HG03045 (cell line): Measurements from ENCODE around the gene SH2D5.
A peak's percentile ranks its signal among the peaks of the same experiment; 100 is the strongest.
"Not testable (repeated sequence)": the region's sequence is repeated elsewhere in the genome, so short reads cannot be mapped to it uniquely, and the experiment has no call there.

ENCODE experiments used
- ATAC-seq: cut with Tn5 transposase; IDR thresholded peaks from one replicate; pipeline ENCODE4 v1.9.1; 2021; ENCODE audit warnings: mild to moderate bottlenecking, moderate library complexity; ENCODE audit not compliant: unreplicated experiment

The SH2D5 gene

GRCh38 chr1:20696397-20697333, 35.8 kb downstream of the SH2D5 start:
- ATAC-seq = peak; percentile 62

- ATAC-seq = no peak
These were observed 37.0 kb downstream of the SH2D5 start for GRCh38 chr1:20695515-20695914.

DNA sequence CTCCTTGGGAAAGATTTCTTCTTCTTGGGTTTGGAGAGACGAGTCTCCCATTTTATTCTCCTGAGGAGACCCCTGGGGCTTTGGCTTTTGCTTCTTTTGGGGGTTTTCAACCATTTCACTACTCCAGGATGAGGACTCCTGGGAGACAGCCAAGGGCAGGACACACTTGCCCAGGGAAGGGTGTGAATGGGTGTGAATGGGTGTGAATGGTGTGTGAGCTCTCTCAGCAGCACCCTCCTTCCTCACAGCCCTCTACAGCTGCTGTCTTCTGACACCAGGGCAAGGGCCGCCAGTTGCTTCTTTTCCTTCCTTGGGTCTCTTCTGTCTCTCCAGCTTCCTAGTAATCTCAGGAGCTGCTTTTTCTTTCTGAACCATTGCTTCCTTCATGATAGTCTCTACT, 38.9 kb downstream of the SH2D5 start:
- ATAC-seq = no peak

GRCh38 chr1:20691872-20692271, 40.6 kb downstream of the SH2D5 start:
- ATAC-seq = no peak

DNA sequence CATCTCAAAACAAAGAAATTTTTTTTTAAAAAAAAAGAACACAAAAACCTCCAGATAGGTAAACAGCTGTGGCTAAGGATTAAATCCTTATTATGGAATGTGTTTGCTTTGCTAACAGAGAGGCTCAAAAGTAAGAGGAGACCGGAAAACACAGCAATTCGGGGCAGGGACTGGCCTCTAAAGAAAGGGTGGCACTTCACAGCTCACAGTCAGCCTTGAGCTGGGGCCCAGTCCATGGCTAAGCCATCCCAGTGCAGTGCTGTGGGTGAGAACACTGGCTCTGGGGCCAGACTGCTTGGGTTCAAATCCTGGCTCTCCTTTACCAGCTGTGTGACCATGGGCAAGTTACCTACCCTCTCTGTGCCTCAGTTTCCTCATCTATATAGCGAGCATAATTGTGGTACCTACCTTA, 42.9 kb downstream of the SH2D5 start:
- no peak for ATAC-seq

DNA sequence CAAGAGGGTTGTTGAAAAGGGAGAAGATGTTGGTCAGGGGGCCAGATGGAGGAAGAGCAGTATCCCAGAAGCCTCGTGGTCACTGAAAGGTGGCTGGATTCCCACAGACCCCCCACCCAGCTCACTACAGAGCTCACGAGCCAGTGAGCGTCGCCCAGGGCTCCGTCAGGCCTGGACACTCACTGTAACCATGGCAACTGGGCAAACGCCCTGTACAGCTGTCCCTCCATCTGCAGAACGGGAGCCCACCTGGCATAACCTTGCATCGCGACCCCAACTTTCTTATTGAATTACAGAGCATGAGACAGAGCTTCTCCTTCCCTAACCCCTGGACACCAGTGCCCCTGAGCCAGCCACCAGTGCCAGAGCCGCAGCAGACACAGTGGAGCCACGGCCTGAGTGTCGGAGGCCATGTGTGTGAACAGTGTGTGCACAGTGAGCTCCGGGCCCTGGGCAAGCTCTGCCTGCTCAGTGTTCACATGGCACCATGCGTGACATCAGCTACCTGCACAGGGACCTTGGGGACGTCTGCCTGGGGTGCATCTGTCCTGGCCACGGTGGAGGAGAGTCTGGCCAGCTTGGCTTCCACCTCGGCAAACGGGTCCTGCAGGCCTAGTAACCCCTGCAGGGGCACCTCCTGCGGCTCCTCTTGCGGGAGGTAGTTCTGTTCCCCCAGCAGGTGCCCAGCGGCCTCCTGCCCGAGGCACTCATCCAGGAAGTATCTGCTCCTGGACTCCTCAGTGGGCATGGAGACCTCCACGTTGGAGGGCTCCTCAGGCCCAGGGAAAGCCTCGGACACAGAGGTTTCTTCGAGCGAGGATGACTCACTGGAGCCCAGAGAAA, 45.4 kb downstream of the SH2D5 start:
- no peak for ATAC-seq

GRCh38 chr1:20685741-20686140, 46.8 kb downstream of the SH2D5 start:
- no peak for ATAC-seq

- ATAC-seq = no peak
These were observed 47.3 kb downstream of the SH2D5 start for GRCh38 chr1:20685099-20685662.

DNA sequence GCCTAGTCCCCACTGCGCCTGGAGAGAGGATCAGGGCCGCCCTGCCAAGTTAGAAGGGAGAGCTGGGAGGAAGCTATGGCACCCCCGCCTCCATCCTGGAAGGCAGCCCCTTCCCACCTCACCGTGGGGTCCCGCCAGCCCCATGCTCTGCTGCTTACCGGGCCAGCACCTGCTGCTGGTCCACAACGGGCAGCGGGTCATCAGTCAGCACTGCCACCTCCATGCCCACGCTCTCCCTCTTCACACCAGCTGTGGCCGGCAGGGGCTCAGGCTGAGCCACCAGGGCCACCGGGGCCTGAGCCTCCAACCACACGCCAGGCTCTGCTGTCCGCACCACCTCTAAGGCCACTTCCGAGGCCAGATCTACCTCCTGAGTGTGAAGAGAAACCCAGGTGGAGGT, 47.9 kb downstream of the SH2D5 start:
- no peak for ATAC-seq

- no peak for ATAC-seq
These were observed 48.4 kb downstream of the SH2D5 start for GRCh38 chr1:20684050-20684620.

- ATAC-seq = no peak
These were observed 48.9 kb downstream of the SH2D5 start for GRCh38 chr1:20683614-20684013.

DNA sequence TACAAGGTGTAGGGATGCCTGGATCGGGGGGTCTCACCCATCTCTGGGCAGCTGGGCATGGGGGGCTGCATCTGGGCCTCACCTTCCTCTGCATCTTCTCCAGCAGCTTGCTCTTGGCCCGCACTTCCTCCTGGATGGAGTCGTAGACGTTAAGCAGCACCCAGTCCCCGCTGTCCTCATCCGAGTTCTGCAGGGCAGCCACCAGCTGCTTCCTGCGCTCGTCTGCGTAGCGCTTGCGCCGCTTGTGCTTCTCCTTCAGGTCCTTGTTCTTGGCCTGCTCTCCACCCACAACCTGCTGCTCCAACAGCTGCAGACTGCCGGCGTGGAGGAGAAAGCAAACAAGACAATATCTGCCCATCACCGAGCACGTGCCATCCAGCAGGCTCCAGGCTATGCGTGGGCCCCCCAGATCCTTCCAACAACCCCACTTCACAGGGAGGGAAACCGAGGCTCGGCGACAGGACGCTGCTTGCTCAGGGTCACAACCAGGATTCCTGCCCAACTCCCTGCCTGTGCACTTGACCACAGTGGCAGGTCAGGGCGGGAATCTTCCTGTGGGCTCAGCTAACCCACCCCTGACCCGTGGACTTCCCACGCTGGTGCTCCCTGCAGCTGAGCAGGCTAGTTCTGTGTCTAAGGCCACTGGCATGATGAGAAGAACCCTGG, 49.8 kb downstream of the SH2D5 start:
- no peak for ATAC-seq

- no peak for ATAC-seq
These were observed 50.5 kb downstream of the SH2D5 start for GRCh38 chr1:20681999-20682398.

DNA sequence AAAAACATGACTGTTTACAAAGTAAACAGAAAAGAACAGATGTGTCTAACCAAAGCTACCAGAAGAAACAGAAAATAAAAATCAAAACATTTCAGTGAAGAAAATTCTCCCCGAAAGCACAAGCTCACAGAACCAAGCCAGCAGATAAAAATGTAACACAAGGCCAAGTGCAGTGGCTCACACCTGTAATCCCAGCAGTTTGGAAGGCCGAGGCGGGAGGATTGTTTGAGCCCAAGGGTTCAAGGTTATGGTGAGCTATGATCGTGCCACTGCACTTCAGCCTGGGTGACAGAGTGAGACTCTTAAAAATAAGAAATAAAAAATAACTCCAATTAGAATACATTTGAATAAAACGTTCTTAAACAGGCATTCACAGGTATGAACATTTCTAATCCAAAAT, 52.2 kb downstream of the SH2D5 start:
- no peak for ATAC-seq

GRCh38 chr1:20678599-20678998, 53.9 kb downstream of the SH2D5 start:
- ATAC-seq = no peak

GRCh38 chr1:20673626-20674025, 58.9 kb downstream of the SH2D5 start:
- not testable (repeated sequence) for ATAC-seq

- ATAC-seq = no peak
These were observed 60.3 kb downstream of the SH2D5 start for GRCh38 chr1:20672265-20672632.

DNA sequence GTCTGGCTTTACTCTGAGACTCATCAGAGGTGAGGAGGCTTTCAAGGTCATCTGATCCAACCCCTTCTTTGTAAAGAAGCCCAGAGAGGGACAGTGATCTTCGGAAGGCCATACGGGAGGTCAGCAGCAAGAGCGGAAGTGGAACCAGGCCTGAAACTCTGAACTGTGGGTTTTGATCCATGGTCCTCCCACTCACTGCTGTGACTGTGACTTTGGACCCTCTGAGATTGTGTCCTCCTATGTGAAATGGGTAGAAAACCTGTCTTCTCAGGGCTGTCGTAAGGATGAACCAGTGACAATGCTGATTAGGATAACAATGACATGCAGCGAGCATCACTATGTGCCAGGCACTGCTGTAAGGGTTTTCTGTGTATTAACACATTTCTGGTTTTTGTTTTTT, 61.6 kb downstream of the SH2D5 start:
- no peak for ATAC-seq
